Measurements from ENCODE around the gene CLMN. TPM values are rescaled to one million over a fixed set of nuclear protein-coding genes. Genes with fewer than 3 reads are reported as not detected.

The CLMN gene
- total RNA-seq, 1 experiment from 2014 or later: 1.2 TPM

DNA sequence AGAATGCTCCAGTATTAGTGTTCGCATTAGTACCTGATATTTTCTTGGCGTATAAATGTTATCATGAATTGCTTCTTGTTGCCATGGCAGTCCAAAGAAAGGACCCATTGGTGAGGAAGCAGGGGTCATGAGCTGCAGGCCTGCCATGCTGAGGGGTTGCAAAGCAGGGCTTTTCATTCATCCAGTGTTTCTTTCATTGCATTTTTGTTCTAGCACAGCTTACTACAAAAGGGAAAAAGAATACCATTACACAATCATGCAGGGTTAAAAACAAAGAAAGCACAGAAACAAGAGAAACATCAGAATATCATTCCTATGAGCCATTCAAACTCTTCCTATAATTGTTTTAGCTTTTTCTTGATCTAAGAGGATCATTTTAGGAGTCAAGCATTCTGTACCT lies 186.4 kb downstream of the CLMN start:
- Histone ChIP-seq H3K9me3 (no peaks in the 10 kb centered on the region), H3K36me3 (peaks cover 14% of the 10 kb centered on the region), H3K27me3 (no peaks in the 10 kb centered on the region), H3K4me3 (no peak overlapping the region)
- no peak for DNase-seq

DNA sequence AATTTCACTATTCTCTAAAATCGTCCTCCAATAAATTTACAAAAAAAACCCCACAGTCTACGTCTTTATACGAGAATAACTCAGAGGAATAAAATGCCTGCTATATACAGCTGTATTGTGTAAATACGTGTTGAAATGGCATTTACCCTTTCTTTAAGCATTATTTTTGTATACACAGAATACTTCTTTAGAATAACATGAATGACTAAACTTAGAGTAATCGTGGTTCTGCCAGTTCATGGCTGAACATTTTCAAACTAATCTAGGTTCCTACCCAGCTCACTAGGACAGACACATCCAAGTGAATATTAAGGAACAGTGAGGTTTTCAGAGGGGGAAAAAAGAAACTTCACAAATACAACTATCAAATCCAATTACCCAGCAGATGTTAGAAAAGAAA lies 186.9 kb downstream of the CLMN start:
- H3K36me3 ChIP-seq: peaks cover 14% of the 10 kb centered on the region
- no peak overlapping the region for H3K4me3 ChIP-seq
- no peaks in the 10 kb centered on the region for H3K9me3 ChIP-seq
- DNase-seq: no peak
- H3K27me3 ChIP-seq: no peaks in the 10 kb centered on the region

Other genes with a start within 250 kb of the CLMN start
- 10.1 and 11.2 TPM in 2 replicates for gene DICER1, start 162.4 kb downstream of the CLMN start, total RNA-seq (2014; rRNA removed; shearing (Covaris generic); ENCODE audit: low replicate concordance)
- gene SYNE3, start 196.7 kb upstream of the CLMN start, total RNA-seq (2014; rRNA removed; shearing (Covaris generic); ENCODE audit: low replicate concordance): 2.8 TPM in 2 replicates
- 31.5 and 38.1 TPM in 2 replicates for gene GLRX5, start 215.1 kb upstream of the CLMN start, total RNA-seq (2014; rRNA removed; shearing (Covaris generic); ENCODE audit: low replicate concordance)